ENCODE data around the gene EDC3. TPM values are rescaled to one million over a fixed set of nuclear protein-coding genes. Genes with fewer than 3 reads are reported as not detected.
"Not testable (repeated sequence)": the region's sequence is repeated elsewhere in the genome, so short reads cannot be mapped to it uniquely, and the experiment has no call there.

The EDC3 gene
- 10 to 100 TPM; 21.6 to 32.5 TPM for total RNA-seq
- long read RNA-seq, transcript EDC3-201 (7 exons, 3,763 nt) = major isoform, 8 of 37 reads
- long read RNA-seq, partial matches to known transcripts = 3 of 37 reads
- long read RNA-seq, other reads (novel, unspliced or antisense) = 24 of 37 reads

GRCh38 chr15:74695597-74696397 lies at the start of gene EDC3:
EDC3 (minus strand) TSS chr15:74696024; CDS start chr15:74675124, 20,900 bp downstream.
- intact Hi-C loops (cut with DNase I, micrococcal nuclease) = no loop called here
- ATAC-seq (peak; percentile 99), DNase-seq (peak; percentile 87 to 94)

GRCh38 chr15:74742422-74742821 lies 46.6 kb upstream of the EDC3 start:
- no peak for DNase-seq
- ATAC-seq = no peak

GRCh38 chr15:74738239-74738638 lies 42.4 kb upstream of the EDC3 start:
- ATAC-seq; DNase-seq; intact Hi-C loops (cut with DNase I, micrococcal nuclease): not testable (repeated sequence)

More at GRCh38 chr15:74742422-74742821, 46.6 kb upstream of the EDC3 start:
- intact Hi-C loops (cut with DNase I, micrococcal nuclease) = no loop called here

- intact Hi-C loops (cut with DNase I, micrococcal nuclease) = no loop called here
- no peak for ATAC-seq
- DNase-seq = no peak
Measured at GRCh38 chr15:74735305-74735704, 39.5 kb upstream of the EDC3 start.

- no peak for DNase-seq
- no peak for ATAC-seq
- intact Hi-C loops (cut with DNase I, micrococcal nuclease) = no loop called here
Measured at GRCh38 chr15:74733269-74733668, 37.4 kb upstream of the EDC3 start.

GRCh38 chr15:74732846-74733245 lies 37.0 kb upstream of the EDC3 start:
- intact Hi-C loops (cut with DNase I, micrococcal nuclease) = no loop called here
- no peak for DNase-seq
- ATAC-seq = no peak

- ATAC-seq (no peak), DNase-seq (no peak)
- intact Hi-C loops (cut with DNase I, micrococcal nuclease) = no loop called here
Measured at GRCh38 chr15:74730619-74731316, 34.9 kb upstream of the EDC3 start.

- DNase-seq; ATAC-seq; intact Hi-C loops (cut with DNase I, micrococcal nuclease): not testable (repeated sequence)
Measured at GRCh38 chr15:74729372-74729771, 33.5 kb upstream of the EDC3 start.

GRCh38 chr15:74728699-74729098 lies 32.9 kb upstream of the EDC3 start:
- intact Hi-C loops (cut with DNase I, micrococcal nuclease); DNase-seq; ATAC-seq: not testable (repeated sequence)

GRCh38 chr15:74727727-74728126 lies 31.9 kb upstream of the EDC3 start:
- DNase-seq = no peak
- ATAC-seq = no peak
- intact Hi-C loops (cut with DNase I, micrococcal nuclease) = no loop called here

GRCh38 chr15:74726774-74727164 lies 30.9 kb upstream of the EDC3 start:
- intact Hi-C loops (cut with DNase I, micrococcal nuclease) = no loop called here
- DNase-seq (no peak), ATAC-seq (no peak)

GRCh38 chr15:74725845-74726773 lies 30.3 kb upstream of the EDC3 start:
- DNase-seq (peak; percentile 30 to 43), ATAC-seq (peak; percentile 69)
- intact Hi-C loops (cut with DNase I, micrococcal nuclease) = no loop called here

GRCh38 chr15:74725225-74725774 lies 29.5 kb upstream of the EDC3 start, which contains the start of gene CYP1A1:
CYP1A1 (minus strand) TSS chr15:74725528; CDS start chr15:74723097, 2,431 bp downstream.
- ATAC-seq = peak; percentile 92
- peak; percentile 44 to 57 for DNase-seq
- intact Hi-C loops (cut with DNase I, micrococcal nuclease) = no loop called here

GRCh38 chr15:74724570-74725224 lies 28.9 kb upstream of the EDC3 start:
- intact Hi-C loops (cut with DNase I, micrococcal nuclease) = no loop called here
- ATAC-seq (no peak), DNase-seq (no peak)

- DNase-seq = no peak
- intact Hi-C loops (cut with DNase I, micrococcal nuclease) = no loop called here
- peak; percentile 58 for ATAC-seq
Measured at GRCh38 chr15:74723754-74724334, 28.0 kb upstream of the EDC3 start.

GRCh38 chr15:74723187-74723586 lies 27.4 kb upstream of the EDC3 start:
- ATAC-seq (no peak), DNase-seq (no peak)
- intact Hi-C loops (cut with DNase I, micrococcal nuclease) = no loop called here

GRCh38 chr15:74722591-74722990 lies 26.8 kb upstream of the EDC3 start:
- no peak for DNase-seq
- intact Hi-C loops (cut with DNase I, micrococcal nuclease) = no loop called here
- ATAC-seq = no peak

- ATAC-seq = no peak
- intact Hi-C loops (cut with DNase I, micrococcal nuclease) = no loop called here
- DNase-seq = no peak
Measured at GRCh38 chr15:74716651-74717050, 20.8 kb upstream of the EDC3 start.

Measured in left colon (tissue), 2 donors.